Smooth muscle cell (in vitro differentiated cells): ENCODE measurements around the gene RELN. TPM values are rescaled to one million over a fixed set of nuclear protein-coding genes. Genes with fewer than 3 reads are reported as not detected.

Experiments
- DNase-seq: peaks from one replicate; lab custom pipeline; 2025; ENCODE audit not compliant: unreplicated experiment; lab: John Stamatoyannopoulos, UW
- H2AFZ ChIP-seq: fragments of 200-600 bp; sonication (generic); 2 replicates; pipeline ENCODE4 v1.6.0; 2016; ENCODE audit warnings: antibody characterized with exemption, low read depth, mild to moderate bottlenecking
- H3F3A ChIP-seq: fragments of 200-600 bp; sonication (generic); 2 replicates; pipeline ENCODE4 v1.6.0; 2017; ENCODE audit warnings: antibody characterized with exemption, low read depth
- H3K27ac ChIP-seq: fragments of 200-600 bp; sonication (generic); 2 replicates; pipeline ENCODE4 v1.5.1; 2016; ENCODE audit warnings: low read depth, mild to moderate bottlenecking
- H3K27me3 ChIP-seq: fragments of 200-600 bp; sonication (generic); 2 replicates; pipeline ENCODE4 v1.6.1; 2016; ENCODE audit warnings: low read depth, mild to moderate bottlenecking
- H3K36me3 ChIP-seq: fragments of 200-600 bp; sonication (generic); 2 replicates; pipeline ENCODE4 v1.5.1; 2016; ENCODE audit warnings: low read depth
- H3K4me1 ChIP-seq: fragments of 200-600 bp; sonication (generic); 2 replicates; pipeline ENCODE4 v1.5.1; 2016; ENCODE audit warnings: low read depth
- H3K4me2 ChIP-seq: fragments of 200-600 bp; sonication (generic); 2 replicates; pipeline ENCODE4 v1.6.0; 2016; ENCODE audit warnings: mild to moderate bottlenecking
- H3K4me3 ChIP-seq: fragments of 200-600 bp; sonication (generic); 2 replicates; pipeline ENCODE4 v1.5.1; 2016; ENCODE audit warnings: mild to moderate bottlenecking
- H3K79me2 ChIP-seq: fragments of 200-600 bp; sonication (generic); 2 replicates; pipeline ENCODE4 v1.6.0; 2016; ENCODE audit warnings: low read depth, mild to moderate bottlenecking
- H3K9ac ChIP-seq: fragments of 200-600 bp; sonication (generic); 2 replicates; pipeline ENCODE4 v1.6.0; 2016; ENCODE audit warnings: low read depth
- H3K9me3 ChIP-seq: fragments of 200-600 bp; sonication (generic); replicated peaks from 2 replicates; pipeline ENCODE4 v1.5.1; 2016; ENCODE audit warnings: low read depth
- H4K20me1 ChIP-seq: fragments of 200-600 bp; sonication (generic); 2 replicates; pipeline ENCODE4 v1.6.0; 2016; ENCODE audit warnings: low read depth
- WGBS: methylation state at CpG from one replicate; pipeline ENCODE4 v1.1.7; 2016; ENCODE audit warnings: low lambda C conversion rate; 5-methylcytosine and 5-hydroxymethylcytosine counted together
- polyA plus RNA-seq: library from polyadenylated mRNA; unstranded; fragments of >200 nt; fragmentation: Nextera tagmentation; extraction: Ambion mirVana; gene quantifications from 2 replicates; pipeline ENCODE4 v1.2.1, GENCODE V29; 2016
- total RNA-seq: library from RNA; depleted of rRNA; stranded (reverse); fragments of >200 nt; gene quantifications from 2 replicates; pipeline ENCODE4 v1.2.3, GENCODE V29; 2014
- TF ChIP-seq, protein P1 (sequence below): fragments of 200-600 bp; sonication (generic); IDR thresholded peaks from 2 replicates; pipeline ENCODE4 v1.5.1; 2017; ENCODE audit warnings: borderline replicate concordance, mild to moderate bottlenecking, antibody characterized with exemption; ENCODE audit not compliant: insufficient read depth, poor library complexity, severe bottlenecking

Gene RELN
- total and polyA plus RNA-seq, 2 experiments from 2014 or later: 0.90 TPM; not detected in 1

DNA sequence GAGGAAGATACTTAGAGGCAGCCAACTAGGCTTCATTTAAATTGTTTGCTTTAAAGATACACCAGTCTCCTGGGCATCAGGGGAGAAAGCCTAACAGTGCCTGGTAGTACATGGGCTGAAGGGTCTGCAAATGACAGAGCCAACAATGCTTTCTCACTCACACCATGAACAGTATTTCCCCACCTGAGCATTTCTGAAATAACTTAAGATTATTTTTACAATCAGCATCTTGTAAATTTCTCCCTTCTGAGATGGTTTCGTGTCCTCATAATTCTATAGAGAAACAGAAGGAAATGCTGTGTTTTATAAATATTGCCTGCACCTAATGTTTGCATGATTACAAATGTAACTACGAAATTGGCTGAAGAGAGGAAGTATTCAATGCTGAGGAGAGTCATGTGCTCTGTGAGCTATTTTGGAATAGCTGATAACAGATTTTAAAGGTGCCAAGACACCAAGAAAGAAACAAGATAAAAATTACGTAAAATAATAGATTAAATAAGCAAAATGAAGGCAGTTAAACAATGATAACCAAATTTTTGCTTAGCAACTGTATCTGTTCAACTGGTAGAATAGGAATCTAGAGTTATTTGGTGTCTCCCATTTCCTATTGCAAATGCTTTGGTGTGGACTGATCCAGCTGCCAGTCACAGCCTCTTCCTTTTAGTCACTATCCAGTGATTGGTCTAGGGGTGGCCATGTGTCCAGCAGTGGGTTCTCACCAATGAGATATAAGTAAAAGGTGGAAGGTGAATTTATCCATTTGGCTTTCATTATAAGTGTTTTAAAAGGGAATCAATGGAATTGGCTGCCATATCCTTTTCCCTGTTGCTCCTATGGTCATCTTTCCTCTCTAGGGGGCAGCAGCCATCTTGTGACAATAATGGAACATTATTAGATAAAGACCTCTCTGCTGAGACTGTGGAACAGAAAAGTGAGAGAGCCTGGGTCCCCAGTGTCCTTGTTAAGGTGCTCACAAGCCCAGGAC is 375.5 kb downstream of the RELN start:
- Histone ChIP-seq H3K9ac (no peak overlapping the region), H3K4me1 (no peaks in the 10 kb centered on the region), H3K79me2 (no peaks in the 10 kb centered on the region), H3K27ac (no peak overlapping the region), H2AFZ (no peak overlapping the region), H3K27me3 (no peaks in the 10 kb centered on the region), H3K9me3 (no peaks in the 10 kb centered on the region), H3K4me3 (no peak overlapping the region), H3K36me3 (no peaks in the 10 kb centered on the region), H3K4me2 (no peak overlapping the region), H3F3A (no peaks in the 10 kb centered on the region), H4K20me1 (no peaks in the 10 kb centered on the region)
- 79% methylated on average over 3 of the region's 3 CpGs for WGBS
- TF ChIP-seq, protein P1, sequence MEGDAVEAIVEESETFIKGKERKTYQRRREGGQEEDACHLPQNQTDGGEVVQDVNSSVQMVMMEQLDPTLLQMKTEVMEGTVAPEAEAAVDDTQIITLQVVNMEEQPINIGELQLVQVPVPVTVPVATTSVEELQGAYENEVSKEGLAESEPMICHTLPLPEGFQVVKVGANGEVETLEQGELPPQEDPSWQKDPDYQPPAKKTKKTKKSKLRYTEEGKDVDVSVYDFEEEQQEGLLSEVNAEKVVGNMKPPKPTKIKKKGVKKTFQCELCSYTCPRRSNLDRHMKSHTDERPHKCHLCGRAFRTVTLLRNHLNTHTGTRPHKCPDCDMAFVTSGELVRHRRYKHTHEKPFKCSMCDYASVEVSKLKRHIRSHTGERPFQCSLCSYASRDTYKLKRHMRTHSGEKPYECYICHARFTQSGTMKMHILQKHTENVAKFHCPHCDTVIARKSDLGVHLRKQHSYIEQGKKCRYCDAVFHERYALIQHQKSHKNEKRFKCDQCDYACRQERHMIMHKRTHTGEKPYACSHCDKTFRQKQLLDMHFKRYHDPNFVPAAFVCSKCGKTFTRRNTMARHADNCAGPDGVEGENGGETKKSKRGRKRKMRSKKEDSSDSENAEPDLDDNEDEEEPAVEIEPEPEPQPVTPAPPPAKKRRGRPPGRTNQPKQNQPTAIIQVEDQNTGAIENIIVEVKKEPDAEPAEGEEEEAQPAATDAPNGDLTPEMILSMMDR: no peak
- no peak for DNase-seq

DNA sequence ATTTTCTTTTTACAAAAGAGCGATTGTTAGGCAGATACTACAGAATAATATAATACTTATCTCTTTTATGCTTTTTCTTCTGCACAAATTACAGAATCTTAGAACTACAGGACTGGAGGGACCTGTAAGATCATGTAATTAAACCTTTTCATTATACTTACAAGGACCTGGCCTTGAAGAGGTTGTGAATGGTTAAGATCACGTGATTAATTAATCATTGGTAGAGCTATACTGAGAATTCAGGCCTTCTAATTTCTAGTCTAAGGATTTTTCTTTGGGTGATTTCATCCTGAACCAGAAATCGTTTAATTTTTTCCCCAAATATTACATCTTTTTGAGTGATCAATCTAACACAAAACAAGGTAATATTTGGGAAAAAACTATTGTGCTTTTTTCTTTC is 379.7 kb downstream of the RELN start:
- TF ChIP-seq, protein P1: no peak
- H3K4me3 ChIP-seq: no peak overlapping the region
- no peak overlapping the region for H2AFZ ChIP-seq
- H3K79me2 ChIP-seq: no peaks in the 10 kb centered on the region
- no peak for DNase-seq
- H3K9ac ChIP-seq: no peak overlapping the region
- no peaks in the 10 kb centered on the region for H3K27me3 ChIP-seq
- H3K4me2 ChIP-seq: no peak overlapping the region
- no peak overlapping the region for H3K27ac ChIP-seq
- H3K9me3 ChIP-seq: no peaks in the 10 kb centered on the region
- H3K4me1 ChIP-seq: no peaks in the 10 kb centered on the region
- H3K36me3 ChIP-seq: no peaks in the 10 kb centered on the region
- WGBS: 86% methylated on average over 3 of the region's 3 CpGs
- no peaks in the 10 kb centered on the region for H3F3A ChIP-seq
- H4K20me1 ChIP-seq: no peaks in the 10 kb centered on the region

DNA sequence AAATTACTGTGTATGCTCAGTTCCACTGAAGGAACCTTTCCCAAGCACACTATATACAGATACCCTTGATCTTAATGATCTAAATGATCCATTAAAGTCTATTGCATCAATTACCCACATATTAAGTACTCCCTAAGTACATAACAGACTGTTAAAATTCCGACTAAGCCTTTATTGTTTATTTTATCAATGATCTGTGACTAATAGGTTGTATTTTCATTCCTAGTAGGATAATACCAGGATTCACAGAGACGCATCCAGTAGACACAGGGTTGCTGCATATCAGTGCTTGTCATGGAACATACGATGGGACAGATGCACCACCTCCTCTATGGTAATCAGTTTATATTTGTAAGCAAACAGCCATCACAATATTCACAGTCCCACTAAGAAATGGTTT is 383.8 kb downstream of the RELN start:
- TF ChIP-seq, protein P1: no peak
- no peaks in the 10 kb centered on the region for H3K4me1 ChIP-seq
- no peaks in the 10 kb centered on the region for H3K9me3 ChIP-seq
- H3K27ac ChIP-seq: no peak overlapping the region
- H3K36me3 ChIP-seq: no peaks in the 10 kb centered on the region
- H2AFZ ChIP-seq: no peak overlapping the region
- H4K20me1 ChIP-seq: no peaks in the 10 kb centered on the region
- no peak overlapping the region for H3K4me2 ChIP-seq
- DNase-seq: no peak
- WGBS: 78% methylated on average over 3 of the region's 3 CpGs
- H3K9ac ChIP-seq: no peak overlapping the region
- no peak overlapping the region for H3K4me3 ChIP-seq
- no peaks in the 10 kb centered on the region for H3K27me3 ChIP-seq
- no peaks in the 10 kb centered on the region for H3F3A ChIP-seq
- H3K79me2 ChIP-seq: no peaks in the 10 kb centered on the region
